GM10248 (cell line): Measurements from ENCODE around the gene GNB2.
"Not testable (repeated sequence)": the region's sequence is repeated elsewhere in the genome, so short reads cannot be mapped to it uniquely, and the experiment has no call there.

Experiments
- CTCF ChIA-PET: fragments of 300-600 bp; sonication (Branson Sonifier 250); formaldehyde crosslinking; extraction: SDS; loops from one replicate; lab custom pipeline; 2021; ENCODE audit warnings: antibody characterized with exemption; lab: Yijun Ruan, JAX
- POLR2A ChIA-PET: fragments of 350-650 bp; sonication (Branson Sonifier 250); formaldehyde crosslinking; extraction: SDS; loops from one replicate; lab custom pipeline; 2020; ENCODE audit warnings: antibody characterized with exemption; lab: Yijun Ruan, JAX
- DNase-seq: peaks from one replicate; pipeline ENCODE4 v3.0.0; 2012; ENCODE audit errors: extremely low spot score
- CTCF ChIP-seq: IDR thresholded peaks from 2 replicates; pipeline ENCODE4 v1.5.1; 2012; ENCODE audit warnings: mild to moderate bottlenecking, low read depth; ENCODE audit errors: extremely low read depth, missing control alignments, control extremely low read depth

GNB2 gene

GRCh38 chr7:100694098-100694745, 20.7 kb downstream of the GNB2 start, which contains the start of gene GIGYF1:
Gene GIGYF1, minus strand, starts transcription at chr7:100694250. Its CDS starts 6,012 bp downstream, at chr7:100688238.
- peak; percentile 86 for DNase-seq
- CTCF ChIA-PET = interaction anchor here (5.9 to 10.3 kb wide), 2 partner anchors 8 to 12 kb away, joined by 20 to 159 read pairs; partner anchors contain the start of gene POP7
- no peak for TF ChIP-seq CTCF
- POLR2A ChIA-PET = interaction anchor here (2.2 kb wide), 1 partner anchor 12 kb away, joined by 9 read pairs; the partner anchor contains the start of gene POP7

GRCh38 chr7:100696123-100696521, 22.6 kb downstream of the GNB2 start:
- CTCF ChIA-PET = interaction anchor here (1.4 to 10.3 kb wide), 4 partner anchors 10 to 156 kb away, joined by 3 to 159 read pairs (median 4); partner anchors contain the start of genes POP7 and SLC12A9
- DNase-seq = no peak
- no peak for TF ChIP-seq CTCF
- POLR2A ChIA-PET = no interaction called here

- no peak for TF ChIP-seq CTCF
- no peak for DNase-seq
- POLR2A ChIA-PET = no interaction called here
- CTCF ChIA-PET = interaction anchor here (1.2 to 1.7 kb wide), 4 partner anchors 9 to 153 kb away, joined by 3 to 8 read pairs (median 5); partner anchors contain the start of genes MOSPD3 and SLC12A9
Observed at GRCh38 chr7:100699018-100699417, 25.5 kb downstream of the GNB2 start.

GRCh38 chr7:100701089-100701488, 27.5 kb downstream of the GNB2 start:
- DNase-seq, POLR2A ChIA-PET: not testable (repeated sequence)
- CTCF ChIA-PET = interaction anchor here (1.3 to 2.7 kb wide), 4 partner anchors 10 to 151 kb away, joined by 4 to 20 read pairs (median 5); partner anchors contain the start of genes GIGYF1 and SLC12A9

GRCh38 chr7:100705320-100705752, 31.8 kb downstream of the GNB2 start:
- POLR2A ChIA-PET = interaction anchor here (1.0 to 1.2 kb wide), 4 partner anchors 11 to 276 kb away, joined by 3 to 9 read pairs (median 4); partner anchors contain the start of genes GIGYF1, MOSPD3, SLC12A9 and ZCWPW1
- peak; percentile 89 for DNase-seq
- CTCF ChIA-PET = interaction anchor here (0.7 to 6.6 kb wide), 58 partner anchors 11 to 643 kb away, joined by 3 to 159 read pairs (median 5); partner anchors contain the start of genes EPO, FBXO24, GIGYF1 and GNB2
- TF ChIP-seq CTCF = peak; percentile 96

GRCh38 chr7:100705753-100706671, 32.5 kb downstream of the GNB2 start, which contains the start of gene POP7:
Gene POP7, plus strand, starts transcription at chr7:100706121. Its CDS starts 710 bp downstream, at chr7:100706831.
- TF ChIP-seq CTCF = no peak
- peak; percentile 99 for DNase-seq
- CTCF ChIA-PET = interaction anchor here (0.7 to 6.6 kb wide), 58 partner anchors 10 to 643 kb away, joined by 3 to 159 read pairs (median 5); partner anchors contain the start of genes EPO, FBXO24, GIGYF1 and GNB2
- POLR2A ChIA-PET = interaction anchor here (0.6 to 1.2 kb wide), 6 partner anchors 12 to 277 kb away, joined by 3 to 9 read pairs (median 4); partner anchors contain the start of genes GIGYF1, MOSPD3, SLC12A9 and ZCWPW1
